Endodermal cell (in vitro differentiated cells): ENCODE data around the gene ZNF469. TPM values are rescaled to one million over a fixed set of nuclear protein-coding genes. Genes with fewer than 3 reads are reported as not detected.

ENCODE experiments used
- DNase-seq: peaks from one replicate; pipeline ENCODE4 v3.0.0-alpha.2; 2017
- H3K27ac ChIP-seq: 2 replicates; pipeline ENCODE4 v1.5.1; 2013; ENCODE audit warnings: mild to moderate bottlenecking, low read depth, low read length, moderate library complexity
- H3K27me3 ChIP-seq: 2 replicates; pipeline ENCODE4 v1.6.1; 2013; ENCODE audit warnings: mild to moderate bottlenecking, low read length, moderate library complexity; ENCODE audit not compliant: insufficient read depth, control insufficient read depth, poor library complexity, severe bottlenecking
- H3K36me3 ChIP-seq: 2 replicates; pipeline ENCODE4 v1.7.0; 2013; ENCODE audit warnings: mild to moderate bottlenecking, low read length, moderate library complexity; ENCODE audit not compliant: control insufficient read depth, insufficient read depth
- H3K4me1 ChIP-seq: one replicate; pipeline ENCODE4 v1.7.0; 2013; ENCODE audit warnings: low read length; ENCODE audit not compliant: control insufficient read depth, insufficient read depth
- H3K4me3 ChIP-seq: 2 replicates; pipeline ENCODE4 v1.5.1; 2013; ENCODE audit warnings: mild to moderate bottlenecking, low read length, moderate library complexity
- H3K9ac ChIP-seq: 2 replicates; pipeline ENCODE4 v1.6.1; 2013; ENCODE audit warnings: mild to moderate bottlenecking, low read length, moderate library complexity; ENCODE audit not compliant: poor library complexity, severe bottlenecking; ENCODE audit errors: extremely low read depth
- H3K9me3 ChIP-seq: 2 replicates; pipeline ENCODE4 v1.6.1; 2013; ENCODE audit warnings: mild to moderate bottlenecking, low read length, moderate library complexity; ENCODE audit not compliant: control insufficient read depth
- H3K27ac Mint-ChIP-seq: 2 replicates; pipeline ENCODE4 v1.8.0; 2020; ENCODE audit warnings: mixed read lengths
- H3K27me3 Mint-ChIP-seq: 2 replicates; pipeline ENCODE4 v1.8.0; 2021; ENCODE audit warnings: mild to moderate bottlenecking, mixed read lengths; ENCODE audit not compliant: insufficient read depth
- H3K36me3 Mint-ChIP-seq: 2 replicates; pipeline ENCODE4 v1.8.0; 2020; ENCODE audit warnings: low read depth, mixed read lengths
- H3K4me1 Mint-ChIP-seq: 2 replicates; pipeline ENCODE4 v1.8.0; 2020; ENCODE audit warnings: mixed read lengths
- H3K4me3 Mint-ChIP-seq: 2 replicates; pipeline ENCODE4 v1.8.0; 2020; ENCODE audit warnings: mild to moderate bottlenecking, moderate library complexity, mixed read lengths
- H3K9me3 Mint-ChIP-seq: 2 replicates; pipeline ENCODE4 v1.8.0; 2020; ENCODE audit warnings: mild to moderate bottlenecking, mixed read lengths
- WGBS, 2 experiments: methylation state at CpG; one replicate each; pipeline versions ENCODE4 v1.1.5 to v1.1.7; 2013; ENCODE audit warnings: missing lambda C conversion rate in 2 of 2, mixed read lengths in 1 of 2; ENCODE audit not compliant: insufficient coverage in 1 of 2, insufficient read length in 1 of 2; 5-methylcytosine and 5-hydroxymethylcytosine counted together
- total RNA-seq, 2 donors: library from RNA; stranded (reverse); fragmentation: NEBNext Ultra II Directional in 1 of 2; extraction: Animal tissue kit (Norgen Biotek cat#: 25700) in 1 of 2; gene quantifications; 2 replicates in 1 of 2; 3 replicates in 1 of 2; pipeline ENCODE4 v1.2.1, GENCODE V29; 2021
- TF ChIP-seq, protein P1 (sequence below): fragments of 200-600 bp; sonication (generic); conservative IDR thresholded peaks from 2 replicates; pipeline ENCODE4 v1.5.0; 2021; ENCODE audit warnings: antibody characterized with exemption, mild to moderate bottlenecking

Gene ZNF469
- total RNA-seq, 2 donors from 2014 or later = 0.68 to 4.7 TPM

DNA sequence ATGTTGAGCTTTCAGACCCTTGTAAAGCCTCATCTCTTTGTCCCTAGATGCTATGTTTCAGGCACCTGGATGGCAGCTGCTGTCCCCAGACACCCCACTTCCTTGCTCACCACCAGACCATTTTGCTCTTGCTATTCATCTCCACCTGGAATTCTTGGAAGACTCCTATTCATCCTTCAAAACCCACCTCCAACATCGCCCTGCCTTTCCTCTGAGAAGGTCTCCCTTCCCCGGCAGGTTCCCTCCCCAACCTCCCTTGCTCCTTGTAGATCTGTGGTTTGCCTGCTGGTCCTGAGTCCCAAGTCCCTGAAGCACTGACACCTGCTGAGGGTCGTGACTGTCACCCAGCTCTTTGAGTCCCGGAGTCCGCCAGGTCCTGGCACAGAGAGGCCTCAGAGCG lies 9.9 kb downstream of the ZNF469 start:
- no peak overlapping the region for H3K27ac Mint-ChIP-seq

GRCh38 chr16:88393034-88393433 lies 10.3 kb downstream of the ZNF469 start:
- Histone ChIP-seq H3K9me3 (no peaks in the 10 kb centered on the region), H3K36me3 (no peaks in the 10 kb centered on the region), H3K27me3 (peaks cover 7% of the 10 kb centered on the region), H3K4me1 (no peaks in the 10 kb centered on the region), H3K4me3 (no peak overlapping the region), H3K27ac (no peak overlapping the region), H3K9ac (no peak overlapping the region)
- TF ChIP-seq, protein P1, sequence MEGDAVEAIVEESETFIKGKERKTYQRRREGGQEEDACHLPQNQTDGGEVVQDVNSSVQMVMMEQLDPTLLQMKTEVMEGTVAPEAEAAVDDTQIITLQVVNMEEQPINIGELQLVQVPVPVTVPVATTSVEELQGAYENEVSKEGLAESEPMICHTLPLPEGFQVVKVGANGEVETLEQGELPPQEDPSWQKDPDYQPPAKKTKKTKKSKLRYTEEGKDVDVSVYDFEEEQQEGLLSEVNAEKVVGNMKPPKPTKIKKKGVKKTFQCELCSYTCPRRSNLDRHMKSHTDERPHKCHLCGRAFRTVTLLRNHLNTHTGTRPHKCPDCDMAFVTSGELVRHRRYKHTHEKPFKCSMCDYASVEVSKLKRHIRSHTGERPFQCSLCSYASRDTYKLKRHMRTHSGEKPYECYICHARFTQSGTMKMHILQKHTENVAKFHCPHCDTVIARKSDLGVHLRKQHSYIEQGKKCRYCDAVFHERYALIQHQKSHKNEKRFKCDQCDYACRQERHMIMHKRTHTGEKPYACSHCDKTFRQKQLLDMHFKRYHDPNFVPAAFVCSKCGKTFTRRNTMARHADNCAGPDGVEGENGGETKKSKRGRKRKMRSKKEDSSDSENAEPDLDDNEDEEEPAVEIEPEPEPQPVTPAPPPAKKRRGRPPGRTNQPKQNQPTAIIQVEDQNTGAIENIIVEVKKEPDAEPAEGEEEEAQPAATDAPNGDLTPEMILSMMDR = no peak
- 92 to 93% methylated on average over 18 to 24 of the region's 24 CpGs for WGBS, 2 experiments
- Mint-ChIP-seq H3K4me3 (no peak overlapping the region), H3K36me3 (no peaks in the 10 kb centered on the region), H3K27me3 (peaks cover 5% of the 10 kb centered on the region), H3K9me3 (peaks cover under 1% of the 10 kb centered on the region), H3K27ac (no peak overlapping the region), H3K4me1 (no peaks in the 10 kb centered on the region)
- DNase-seq = no peak

More for the DNA sequence above, 9.9 kb downstream of the ZNF469 start:
- no peaks in the 10 kb centered on the region for H3K4me1 Mint-ChIP-seq
- TF ChIP-seq, protein P1 = no peak
- H3K9ac ChIP-seq = no peak overlapping the region
- H3K4me1 ChIP-seq = no peaks in the 10 kb centered on the region
- H3K36me3 Mint-ChIP-seq = no peaks in the 10 kb centered on the region
- H3K27ac ChIP-seq = no peak overlapping the region
- 90 to 93% methylated on average over 4 to 6 of the region's 6 CpGs for WGBS, 2 experiments
- H3K9me3 ChIP-seq = no peaks in the 10 kb centered on the region
- H3K4me3 ChIP-seq = no peak overlapping the region
- H3K4me3 Mint-ChIP-seq = no peak overlapping the region
- DNase-seq = no peak
- H3K27me3 Mint-ChIP-seq = peaks cover 4% of the 10 kb centered on the region
- H3K36me3 ChIP-seq = no peaks in the 10 kb centered on the region
- H3K27me3 ChIP-seq = peaks cover 7% of the 10 kb centered on the region
- H3K9me3 Mint-ChIP-seq = no peaks in the 10 kb centered on the region

DNA sequence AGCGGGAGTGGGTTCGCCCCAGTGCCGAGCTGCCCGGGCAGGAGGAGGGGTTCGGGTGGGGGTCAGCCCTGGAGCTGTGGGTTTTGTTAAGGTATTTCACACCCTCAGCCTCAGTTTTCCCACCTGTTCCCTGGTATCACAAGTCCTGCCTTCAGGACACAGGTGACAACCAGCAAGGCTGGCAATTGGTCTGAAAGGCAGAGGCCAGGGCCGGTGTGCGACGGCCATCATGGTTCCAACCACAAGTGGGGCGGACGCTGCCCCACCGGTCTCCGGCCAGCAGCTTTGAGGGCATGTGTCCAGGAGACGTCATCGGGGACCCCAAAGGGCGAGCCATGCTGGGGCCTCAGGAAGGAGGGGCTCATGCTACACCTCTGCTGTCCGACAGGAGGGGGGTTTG lies 10.8 kb downstream of the ZNF469 start:
- H3K36me3 Mint-ChIP-seq = no peaks in the 10 kb centered on the region
- Histone ChIP-seq H3K4me1 (no peaks in the 10 kb centered on the region), H3K36me3 (no peaks in the 10 kb centered on the region), H3K4me3 (no peak overlapping the region), H3K9me3 (no peaks in the 10 kb centered on the region), H3K27ac (no peak overlapping the region), H3K9ac (no peak overlapping the region), H3K27me3 (peaks cover 7% of the 10 kb centered on the region)
- WGBS, 2 experiments = 81 to 86% methylated on average over 12 to 16 of the region's 16 CpGs
- peaks cover 6% of the 10 kb centered on the region for H3K27me3 Mint-ChIP-seq
- DNase-seq = no peak
- H3K4me3 Mint-ChIP-seq = no peak overlapping the region
- H3K9me3 Mint-ChIP-seq = peaks cover 3% of the 10 kb centered on the region
- TF ChIP-seq, protein P1 = no peak
- H3K4me1 Mint-ChIP-seq = no peaks in the 10 kb centered on the region
- no peak overlapping the region for H3K27ac Mint-ChIP-seq
